Ovary (tissue), 3 donors: ENCODE data around the gene OPHN1.

Experiments
- POLR2A ChIP-seq: fragments of 450-650 bp; IDR thresholded peaks from one replicate; pipeline ENCODE4 v1.6.1; 2017; ENCODE audit warnings: antibody characterized with exemption, mild to moderate bottlenecking, moderate library complexity
- TF ChIP-seq, protein P1 (sequence below), 3 donors: fragments of 450-650 bp in 2 of 3; fragments of 200-600 bp in 1 of 3; IDR thresholded peaks; one replicate each; pipeline versions ENCODE4 v1.5.1 to v1.8.0; 2016 to 2022; ENCODE audit warnings: antibody characterized with exemption in 3 of 3, mild to moderate bottlenecking in 1 of 3
- donor health status: DM: no; HTN: no; CAD: no.

DNA sequence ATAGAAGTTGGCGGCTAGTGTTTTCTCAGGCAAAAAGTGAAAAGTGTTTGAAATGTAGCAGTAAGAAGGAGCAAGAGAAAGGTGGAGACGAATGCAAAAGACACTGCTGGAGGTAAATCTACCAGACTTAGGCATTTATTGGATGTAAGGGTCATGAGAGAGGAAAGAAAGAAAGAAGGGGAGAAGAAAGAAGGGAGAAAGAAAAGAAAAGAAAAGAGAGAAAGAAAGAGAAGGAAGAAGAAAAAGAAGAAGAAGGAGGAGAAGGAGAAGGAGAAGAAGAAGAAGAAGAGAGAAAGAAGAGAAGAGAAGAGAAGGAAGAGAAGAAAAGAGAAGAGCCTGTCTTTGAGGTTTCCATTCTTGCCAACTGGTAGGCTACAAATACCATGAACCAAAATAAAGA is 31.2 kb downstream of the OPHN1 start:
- TF ChIP-seq, protein P1, sequence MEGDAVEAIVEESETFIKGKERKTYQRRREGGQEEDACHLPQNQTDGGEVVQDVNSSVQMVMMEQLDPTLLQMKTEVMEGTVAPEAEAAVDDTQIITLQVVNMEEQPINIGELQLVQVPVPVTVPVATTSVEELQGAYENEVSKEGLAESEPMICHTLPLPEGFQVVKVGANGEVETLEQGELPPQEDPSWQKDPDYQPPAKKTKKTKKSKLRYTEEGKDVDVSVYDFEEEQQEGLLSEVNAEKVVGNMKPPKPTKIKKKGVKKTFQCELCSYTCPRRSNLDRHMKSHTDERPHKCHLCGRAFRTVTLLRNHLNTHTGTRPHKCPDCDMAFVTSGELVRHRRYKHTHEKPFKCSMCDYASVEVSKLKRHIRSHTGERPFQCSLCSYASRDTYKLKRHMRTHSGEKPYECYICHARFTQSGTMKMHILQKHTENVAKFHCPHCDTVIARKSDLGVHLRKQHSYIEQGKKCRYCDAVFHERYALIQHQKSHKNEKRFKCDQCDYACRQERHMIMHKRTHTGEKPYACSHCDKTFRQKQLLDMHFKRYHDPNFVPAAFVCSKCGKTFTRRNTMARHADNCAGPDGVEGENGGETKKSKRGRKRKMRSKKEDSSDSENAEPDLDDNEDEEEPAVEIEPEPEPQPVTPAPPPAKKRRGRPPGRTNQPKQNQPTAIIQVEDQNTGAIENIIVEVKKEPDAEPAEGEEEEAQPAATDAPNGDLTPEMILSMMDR (IDR thresholded peaks at IDR 0.05) = no peak
- no peak for TF ChIP-seq POLR2A
